Measurements from ENCODE around the gene NAV3.
A peak's percentile ranks its signal among the peaks of the same experiment; 100 is the strongest.

Gene NAV3

GRCh38 chr12:78177298-78177697, 346.6 kb downstream of the NAV3 start:
- TF ChIP-seq CTCF (IDR thresholded peaks at IDR 0.05; ENCODE audit: low read depth, low read length), result no peak
- in situ Hi-C loops (cut with HindIII; ENCODE audit: low sequenced_read_pairs), result no loop called here
- DNase-seq (ENCODE audit: low read depth, low spot score), result no peak
- H3K4me3 ChIP-seq (ENCODE audit: low read depth, low read length), result no peak overlapping the region

DNA sequence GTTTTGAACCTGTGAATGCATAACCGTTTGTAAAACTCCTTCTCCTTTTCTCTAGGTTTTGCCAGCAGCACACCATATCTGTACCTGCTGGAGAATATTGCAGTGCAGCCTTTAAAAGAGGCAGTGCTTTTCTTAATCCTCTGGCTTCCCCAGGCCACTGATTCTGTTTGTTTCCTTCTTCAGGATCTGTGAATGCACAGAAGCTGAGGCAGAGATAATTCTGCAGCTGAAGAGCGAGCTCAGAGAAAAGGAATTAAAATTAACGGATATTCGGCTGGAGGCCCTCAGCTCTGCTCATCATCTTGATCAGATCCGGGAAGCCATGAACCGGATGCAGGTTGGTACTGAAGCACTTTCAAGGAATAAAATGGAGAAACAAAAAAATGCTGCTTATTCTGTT, 348.7 kb downstream of the NAV3 start:
- no peak for DNase-seq (ENCODE audit: low read depth, low spot score)
- no peak for TF ChIP-seq CTCF (IDR thresholded peaks at IDR 0.05; ENCODE audit: low read depth, low read length)
- no peak overlapping the region for H3K4me3 ChIP-seq (ENCODE audit: low read depth, low read length)
- in situ Hi-C loops (cut with HindIII; ENCODE audit: low sequenced_read_pairs), result no loop called here

DNA sequence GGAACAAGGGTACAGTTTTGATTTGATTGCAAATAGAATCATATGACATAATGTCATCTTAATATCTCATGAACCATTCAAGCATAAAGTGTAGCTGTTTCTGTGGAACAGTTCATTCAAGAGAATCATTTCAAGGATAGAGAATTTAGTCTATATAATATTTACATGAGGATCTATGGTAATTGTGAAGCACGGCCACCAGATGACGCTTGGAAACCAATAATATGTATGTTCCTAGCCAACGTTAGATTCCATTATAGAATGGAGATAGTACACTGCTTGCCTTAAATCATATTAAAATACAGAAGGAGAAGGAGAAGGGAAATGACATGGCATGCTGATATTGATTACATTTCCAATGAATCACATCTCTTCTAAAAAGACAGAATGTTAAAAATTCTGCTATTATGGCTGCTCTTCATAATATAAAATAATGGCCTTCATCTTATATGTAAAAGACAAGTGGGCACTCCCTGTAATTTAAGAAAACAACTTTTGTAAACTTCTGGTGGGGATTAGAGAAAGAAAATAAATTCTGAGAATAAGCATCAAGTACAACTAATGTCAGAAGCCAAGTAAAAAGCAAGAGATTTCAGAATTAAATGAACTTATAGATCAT, 351.0 kb downstream of the NAV3 start:
- no peak overlapping the region for H3K4me3 ChIP-seq (ENCODE audit: low read depth, low read length)
- in situ Hi-C loops (cut with HindIII; ENCODE audit: low sequenced_read_pairs), result no loop called here
- TF ChIP-seq CTCF (IDR thresholded peaks at IDR 0.05; ENCODE audit: low read depth, low read length), result peak; percentile 55
- peak; percentile 50 for DNase-seq (ENCODE audit: low read depth, low spot score)

- DNase-seq (ENCODE audit: low read depth, low spot score), result no peak
- H3K4me3 ChIP-seq (ENCODE audit: low read depth, low read length), result no peak overlapping the region
- no peak for TF ChIP-seq CTCF (IDR thresholded peaks at IDR 0.05; ENCODE audit: low read depth, low read length)
- in situ Hi-C loops (cut with HindIII; ENCODE audit: low sequenced_read_pairs), result no loop called here
Observed at GRCh38 chr12:78183824-78184223, 353.1 kb downstream of the NAV3 start.

DNA sequence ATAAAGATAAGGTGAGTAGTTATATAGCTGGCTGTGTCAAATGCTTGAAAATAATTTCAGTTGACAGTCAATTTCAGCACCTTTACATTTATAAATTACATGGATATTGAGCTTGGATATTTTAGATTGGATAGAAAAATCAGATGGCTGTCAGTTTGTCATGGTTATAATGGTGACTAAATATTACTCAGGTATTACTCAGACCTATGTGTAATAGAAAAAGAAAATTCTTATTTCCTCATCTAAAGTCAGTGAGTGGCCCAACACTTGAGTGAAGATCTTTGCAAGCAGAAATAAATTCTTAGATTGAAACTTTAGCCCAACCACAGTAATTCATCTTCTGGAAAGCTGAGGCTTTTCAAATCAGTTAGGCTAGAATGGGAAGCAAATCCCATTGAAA, 354.4 kb downstream of the NAV3 start:
- no peak for TF ChIP-seq CTCF (IDR thresholded peaks at IDR 0.05; ENCODE audit: low read depth, low read length)
- no peak overlapping the region for H3K4me3 ChIP-seq (ENCODE audit: low read depth, low read length)
- in situ Hi-C loops (cut with HindIII; ENCODE audit: low sequenced_read_pairs), result no loop called here
- peak; percentile 42 for DNase-seq (ENCODE audit: low read depth, low spot score)

DNA sequence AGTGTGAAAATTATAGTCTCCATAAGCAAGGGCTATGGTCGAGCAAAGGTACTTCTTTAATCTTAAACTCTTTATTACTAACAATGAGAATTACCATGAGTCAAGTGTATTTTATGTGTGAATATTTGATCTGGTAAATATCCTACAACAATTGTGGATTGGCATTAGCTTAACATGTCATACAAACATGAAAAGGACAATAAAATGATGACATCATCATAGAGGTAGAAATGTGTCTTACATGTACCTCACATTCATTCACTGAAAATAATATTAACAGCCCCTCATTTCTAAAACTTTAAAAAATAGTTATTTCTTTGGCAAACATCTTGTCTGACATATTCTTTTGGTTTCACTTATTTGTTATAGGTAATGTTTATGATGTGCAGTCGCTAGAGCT, 355.0 kb downstream of the NAV3 start:
- no peak for TF ChIP-seq CTCF (IDR thresholded peaks at IDR 0.05; ENCODE audit: low read depth, low read length)
- in situ Hi-C loops (cut with HindIII; ENCODE audit: low sequenced_read_pairs), result no loop called here
- no peak overlapping the region for H3K4me3 ChIP-seq (ENCODE audit: low read depth, low read length)
- DNase-seq (ENCODE audit: low read depth, low spot score), result no peak

DNA sequence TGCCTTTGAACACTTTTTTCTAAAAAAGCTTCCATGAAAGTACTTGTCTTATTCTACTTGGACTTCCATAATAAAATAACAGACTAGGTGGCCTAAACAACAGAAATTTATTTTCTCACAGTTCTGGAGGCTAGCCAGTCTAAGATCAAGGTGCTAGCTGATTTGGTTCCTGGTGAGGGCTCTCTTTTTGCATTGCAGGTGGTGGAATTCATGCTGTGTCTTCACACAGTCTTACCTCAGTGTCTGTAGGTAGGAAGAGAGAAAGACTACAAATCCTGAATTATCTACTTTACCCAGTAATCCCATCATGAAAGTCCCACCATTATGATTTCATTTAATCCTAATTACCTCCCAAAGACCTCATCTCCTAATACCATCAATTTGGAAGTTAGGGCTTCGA, 356.0 kb downstream of the NAV3 start:
- no peak for DNase-seq (ENCODE audit: low read depth, low spot score)
- no peak for TF ChIP-seq CTCF (IDR thresholded peaks at IDR 0.05; ENCODE audit: low read depth, low read length)
- in situ Hi-C loops (cut with HindIII; ENCODE audit: low sequenced_read_pairs), result no loop called here
- no peak overlapping the region for H3K4me3 ChIP-seq (ENCODE audit: low read depth, low read length)

Data from astrocyte of the spinal cord (primary cell).